Colonic mucosa (tissue), 4 donors: ENCODE measurements around the gene FAM120AOS. TPM values are rescaled to one million over a fixed set of nuclear protein-coding genes. Genes with fewer than 3 reads are reported as not detected.
A peak's percentile ranks its signal among the peaks of the same experiment; 100 is the strongest.

Experiments used
- DNase-seq: peaks from one replicate; pipeline ENCODE4 v3.0.0-alpha.2; 2020
- H3K27ac ChIP-seq: fragments of 200-600 bp; one replicate; pipeline ENCODE4 v1.8.0; 2021
- H3K27me3 ChIP-seq: fragments of 200-600 bp; one replicate; pipeline ENCODE4 v1.8.0; 2021
- H3K36me3 ChIP-seq: fragments of 200-600 bp; one replicate; pipeline ENCODE4 v1.8.0; 2021
- H3K4me1 ChIP-seq: fragments of 200-600 bp; one replicate; pipeline ENCODE4 v1.8.0; 2021; ENCODE audit warnings: mild to moderate bottlenecking
- H3K4me3 ChIP-seq: fragments of 200-600 bp; one replicate; pipeline ENCODE4 v1.8.0; 2021
- H3K9ac ChIP-seq, 2 donors: one replicate each; pipeline ENCODE4 v1.7.0; 2013; ENCODE audit warnings: control low read depth in 2 of 2, low read depth in 2 of 2, low read length in 2 of 2
- H3K9me3 ChIP-seq: fragments of 200-600 bp; one replicate; pipeline ENCODE4 v1.8.0; 2021
- intact Hi-C: fragments of 100-400 bp; cut with DNase I; formaldehyde crosslinking; loops from one replicate; pipeline ENCODE4 v1.14.1; 2022
- total RNA-seq, 2 donors: library from RNA; stranded (reverse); fragmentation: NEBNext Ultra II Directional in 1 of 2; extraction: Animal tissue kit (Norgen Biotek cat#: 25700) in 1 of 2; gene quantifications; one replicate each; pipeline ENCODE4 v1.2.1, GENCODE V29; 2021
- TF ChIP-seq, protein P1 (sequence below): fragments of 200-600 bp; IDR thresholded peaks from one replicate; pipeline ENCODE4 v1.8.0; 2022; ENCODE audit warnings: antibody characterized with exemption, mild to moderate bottlenecking
- donor health status: healthy.
- donor health status: DM: no; HTN: no; CAD: no.
- donor health status: DM: no; HTN: no; CAD: no.

FAM120AOS gene
- total RNA-seq, 2 donors from 2014 or later, result 56.5 to 67.1 TPM

DNA sequence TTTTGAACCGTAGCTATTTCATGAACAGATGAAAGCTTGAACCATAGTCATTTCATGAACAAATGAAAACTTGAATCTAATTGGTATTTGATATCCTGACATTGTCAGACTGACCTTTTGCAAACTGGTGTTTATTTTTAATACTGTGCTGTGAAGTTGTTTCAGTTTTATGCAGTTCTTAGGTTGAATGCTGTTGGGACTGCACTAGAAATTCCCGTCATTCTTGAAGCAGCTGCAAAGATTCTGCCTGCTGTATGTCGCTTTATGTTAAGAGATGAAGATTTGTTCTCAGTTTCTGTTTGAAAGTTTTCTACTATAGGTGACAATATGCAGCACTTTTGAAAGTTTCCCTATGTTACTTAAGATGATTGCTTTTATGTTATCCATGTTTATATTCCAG is 22.5 kb upstream of the FAM120AOS start:
- TF ChIP-seq, protein P1, sequence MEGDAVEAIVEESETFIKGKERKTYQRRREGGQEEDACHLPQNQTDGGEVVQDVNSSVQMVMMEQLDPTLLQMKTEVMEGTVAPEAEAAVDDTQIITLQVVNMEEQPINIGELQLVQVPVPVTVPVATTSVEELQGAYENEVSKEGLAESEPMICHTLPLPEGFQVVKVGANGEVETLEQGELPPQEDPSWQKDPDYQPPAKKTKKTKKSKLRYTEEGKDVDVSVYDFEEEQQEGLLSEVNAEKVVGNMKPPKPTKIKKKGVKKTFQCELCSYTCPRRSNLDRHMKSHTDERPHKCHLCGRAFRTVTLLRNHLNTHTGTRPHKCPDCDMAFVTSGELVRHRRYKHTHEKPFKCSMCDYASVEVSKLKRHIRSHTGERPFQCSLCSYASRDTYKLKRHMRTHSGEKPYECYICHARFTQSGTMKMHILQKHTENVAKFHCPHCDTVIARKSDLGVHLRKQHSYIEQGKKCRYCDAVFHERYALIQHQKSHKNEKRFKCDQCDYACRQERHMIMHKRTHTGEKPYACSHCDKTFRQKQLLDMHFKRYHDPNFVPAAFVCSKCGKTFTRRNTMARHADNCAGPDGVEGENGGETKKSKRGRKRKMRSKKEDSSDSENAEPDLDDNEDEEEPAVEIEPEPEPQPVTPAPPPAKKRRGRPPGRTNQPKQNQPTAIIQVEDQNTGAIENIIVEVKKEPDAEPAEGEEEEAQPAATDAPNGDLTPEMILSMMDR, result no peak
- Histone ChIP-seq H3K4me3 (no peak overlapping the region), H3K9me3 (no peaks in the 10 kb centered on the region), H3K27me3 (no peaks in the 10 kb centered on the region), H3K9ac (no peak overlapping the region), H3K4me1 (peaks cover 6% of the 10 kb centered on the region), H3K36me3 (no peaks in the 10 kb centered on the region), H3K27ac (peak overlapping the region; percentile 2)
- DNase-seq, result no peak
- intact Hi-C loops, result no loop called here

DNA sequence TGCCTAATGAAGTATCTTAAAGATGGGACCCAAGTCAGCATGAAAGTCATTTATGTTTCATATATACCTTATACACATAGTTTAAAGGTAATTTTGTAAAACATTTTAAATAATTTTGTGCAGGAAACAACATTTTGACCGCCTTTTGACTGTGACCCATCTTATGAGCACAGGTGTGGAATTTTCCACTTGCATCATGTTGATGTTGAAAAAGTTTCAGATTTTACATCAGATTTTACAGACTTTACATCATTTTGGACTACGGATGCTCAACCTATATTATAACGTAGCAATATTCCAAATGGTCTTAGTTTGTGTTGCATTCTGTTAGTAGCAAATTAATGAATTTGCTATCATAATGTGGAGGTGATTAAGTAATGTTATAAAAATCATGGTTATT is 21.7 kb upstream of the FAM120AOS start:
- Histone ChIP-seq H3K27me3 (no peaks in the 10 kb centered on the region), H3K9ac (no peak overlapping the region), H3K27ac (no peak overlapping the region), H3K4me1 (peaks cover 6% of the 10 kb centered on the region), H3K4me3 (no peak overlapping the region), H3K36me3 (no peaks in the 10 kb centered on the region), H3K9me3 (no peaks in the 10 kb centered on the region)
- TF ChIP-seq, protein P1, result no peak
- no peak for DNase-seq
- intact Hi-C loops, result no loop called here

DNA sequence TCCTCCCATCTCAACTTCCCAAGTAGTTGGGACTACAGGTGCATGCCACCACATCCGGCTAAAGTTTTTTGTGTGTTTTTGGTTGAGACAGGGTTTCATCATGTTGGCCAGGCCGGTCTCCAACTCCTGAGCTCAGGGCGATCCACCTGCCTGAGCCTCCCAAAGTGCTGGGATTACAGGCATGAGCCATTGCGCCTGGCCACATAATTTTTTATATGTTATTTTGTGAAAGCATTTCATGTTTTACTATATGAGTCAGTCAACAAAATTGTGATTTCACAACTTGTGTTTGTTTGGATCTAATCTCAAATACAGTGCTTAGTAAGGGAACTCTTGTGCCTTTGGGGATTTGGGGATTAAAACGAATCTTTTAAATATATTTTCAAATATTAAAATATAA is 20.0 kb upstream of the FAM120AOS start:
- Histone ChIP-seq H3K9me3 (no peaks in the 10 kb centered on the region), H3K27ac (no peak overlapping the region), H3K9ac (no peak overlapping the region), H3K4me3 (no peak overlapping the region), H3K36me3 (no peaks in the 10 kb centered on the region), H3K27me3 (no peaks in the 10 kb centered on the region), H3K4me1 (peaks cover 9% of the 10 kb centered on the region)
- intact Hi-C loops, result no loop called here
- TF ChIP-seq, protein P1, result no peak
- no peak for DNase-seq

DNA sequence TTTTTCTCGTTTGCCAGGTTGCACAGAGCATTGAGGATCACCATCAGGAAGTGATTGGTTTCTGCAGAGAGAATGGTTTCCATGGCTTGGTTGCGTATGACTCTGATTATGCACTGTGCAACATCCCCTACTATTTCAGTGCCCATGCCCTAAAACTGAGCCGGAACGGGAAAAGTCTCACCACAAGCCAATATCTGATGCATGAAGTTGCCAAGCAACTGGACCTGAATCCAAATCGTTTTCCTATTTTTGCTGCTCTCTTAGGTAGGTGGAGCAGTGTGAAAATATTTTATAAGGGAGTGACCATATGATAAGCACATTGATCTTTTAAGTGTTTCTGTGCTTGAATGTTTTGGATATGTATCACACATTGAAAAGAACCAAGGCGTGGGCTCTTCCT is 17.7 kb upstream of the FAM120AOS start:
- TF ChIP-seq, protein P1, result no peak
- peaks cover 16% of the 10 kb centered on the region for H3K4me1 ChIP-seq
- H3K27ac ChIP-seq, result peak overlapping the region; percentile 87
- peak overlapping the region in 1 of 2 donors; percentile 32 for H3K9ac ChIP-seq
- no peak overlapping the region for H3K4me3 ChIP-seq
- no peaks in the 10 kb centered on the region for H3K27me3 ChIP-seq
- intact Hi-C loops, result no loop called here
- no peaks in the 10 kb centered on the region for H3K36me3 ChIP-seq
- no peaks in the 10 kb centered on the region for H3K9me3 ChIP-seq
- no peak for DNase-seq

DNA sequence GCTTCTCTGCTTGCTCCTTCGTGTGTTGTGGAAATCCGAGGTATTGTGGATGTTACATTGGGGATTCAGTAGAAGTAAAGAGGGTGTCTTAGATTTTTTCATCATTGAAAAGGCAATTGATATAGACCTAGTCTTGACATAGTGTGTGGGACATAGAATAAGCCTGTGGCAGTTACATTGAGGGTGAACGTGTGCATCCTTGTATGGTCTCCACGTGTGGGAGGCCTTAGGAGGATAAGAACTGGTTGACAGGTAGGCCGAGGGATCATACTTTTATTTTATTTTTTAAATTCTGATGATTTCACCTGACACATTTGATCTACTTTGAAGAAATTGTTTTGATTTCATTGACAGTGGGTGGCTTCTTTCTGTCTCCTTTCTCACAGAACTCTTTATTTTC is 17.0 kb upstream of the FAM120AOS start:
- H3K4me3 ChIP-seq, result no peak overlapping the region
- no peak for DNase-seq
- intact Hi-C loops, result no loop called here
- H3K9me3 ChIP-seq, result no peaks in the 10 kb centered on the region
- peak overlapping the region in 1 of 2 donors; percentile 32 for H3K9ac ChIP-seq
- TF ChIP-seq, protein P1, result no peak
- peaks cover 17% of the 10 kb centered on the region for H3K4me1 ChIP-seq
- no peaks in the 10 kb centered on the region for H3K27me3 ChIP-seq
- peak overlapping the region; percentile 87 for H3K27ac ChIP-seq
- no peaks in the 10 kb centered on the region for H3K36me3 ChIP-seq
